ENCODE data around the gene CDH18. TPM values are rescaled to one million over a fixed set of nuclear protein-coding genes. Genes with fewer than 3 reads are reported as not detected.

Gene CDH18
- total and polyA plus RNA-seq, 5 donors = not detected

GRCh38 chr5:19536387-19536786 lies 451.6 kb downstream of the CDH18 start:
- H3K4me1 ChIP-seq (ENCODE audit: control insufficient read depth, insufficient read depth, low read length) = no peaks in the 10 kb centered on the region
- ATAC-seq (no peak), DNase-seq (no peak)
- no peak overlapping the region for H3K27ac ChIP-seq (ENCODE audit: low read length)
- no peak overlapping the region for H3K4me3 ChIP-seq (ENCODE audit: low read length)
- intact Hi-C loops (cut with DNase I) = no loop called here
- no peaks in the 10 kb centered on the region for H3K9me3 ChIP-seq (ENCODE audit: control insufficient read depth, low read length)
- no peaks in the 10 kb centered on the region for H3K27me3 ChIP-seq (ENCODE audit: control insufficient read depth, insufficient read depth)
- 76% methylated on average over 4 of the region's 4 CpGs for WGBS

- no peak for DNase-seq
- Histone ChIP-seq H3K4me1 (ENCODE audit: control insufficient read depth, insufficient read depth, low read length) (no peaks in the 10 kb centered on the region), H3K27me3 (ENCODE audit: control insufficient read depth, insufficient read depth) (no peaks in the 10 kb centered on the region), H3K27ac (ENCODE audit: low read length) (no peak overlapping the region), H3K4me3 (ENCODE audit: low read length) (no peak overlapping the region), H3K9me3 (ENCODE audit: control insufficient read depth, low read length) (no peaks in the 10 kb centered on the region)
- intact Hi-C loops (cut with DNase I) = no loop called here
- 83% methylated on average over 1 of the region's 1 CpG for WGBS
- no peak for ATAC-seq
These were observed 453.2 kb downstream of the CDH18 start for GRCh38 chr5:19534751-19535150.

GRCh38 chr5:19532936-19533335 lies 455.1 kb downstream of the CDH18 start:
- intact Hi-C loops (cut with DNase I) = no loop called here
- Histone ChIP-seq H3K27me3 (ENCODE audit: control insufficient read depth, insufficient read depth) (no peaks in the 10 kb centered on the region), H3K27ac (ENCODE audit: low read length) (no peak overlapping the region), H3K4me3 (ENCODE audit: low read length) (no peak overlapping the region), H3K4me1 (ENCODE audit: control insufficient read depth, insufficient read depth, low read length) (no peaks in the 10 kb centered on the region), H3K9me3 (ENCODE audit: control insufficient read depth, low read length) (no peaks in the 10 kb centered on the region)
- no peak for ATAC-seq
- WGBS = 51% methylated on average over 4 of the region's 4 CpGs
- DNase-seq = no peak

- ATAC-seq = no peak
- H3K27ac ChIP-seq (ENCODE audit: low read length) = no peak overlapping the region
- intact Hi-C loops (cut with DNase I) = no loop called here
- WGBS = 86% methylated on average over 8 of the region's 8 CpGs
- no peaks in the 10 kb centered on the region for H3K27me3 ChIP-seq (ENCODE audit: control insufficient read depth, insufficient read depth)
- no peaks in the 10 kb centered on the region for H3K4me1 ChIP-seq (ENCODE audit: control insufficient read depth, insufficient read depth, low read length)
- no peaks in the 10 kb centered on the region for H3K9me3 ChIP-seq (ENCODE audit: control insufficient read depth, low read length)
- no peak overlapping the region for H3K4me3 ChIP-seq (ENCODE audit: low read length)
- no peak for DNase-seq
These were observed 456.5 kb downstream of the CDH18 start for GRCh38 chr5:19531374-19531952.

GRCh38 chr5:19519448-19519847 lies 468.6 kb downstream of the CDH18 start:
- no peak for ATAC-seq
- Histone ChIP-seq H3K4me3 (ENCODE audit: low read length) (no peak overlapping the region), H3K27ac (ENCODE audit: low read length) (no peak overlapping the region), H3K27me3 (ENCODE audit: control insufficient read depth, insufficient read depth) (no peaks in the 10 kb centered on the region), H3K4me1 (ENCODE audit: control insufficient read depth, insufficient read depth, low read length) (no peaks in the 10 kb centered on the region), H3K9me3 (ENCODE audit: control insufficient read depth, low read length) (no peaks in the 10 kb centered on the region)
- intact Hi-C loops (cut with DNase I) = no loop called here
- no peak for DNase-seq
- 55% methylated on average over 2 of the region's 2 CpGs for WGBS

- Histone ChIP-seq H3K27me3 (ENCODE audit: control insufficient read depth, insufficient read depth) (no peaks in the 10 kb centered on the region), H3K4me3 (ENCODE audit: low read length) (no peak overlapping the region), H3K9me3 (ENCODE audit: control insufficient read depth, low read length) (no peaks in the 10 kb centered on the region), H3K4me1 (ENCODE audit: control insufficient read depth, insufficient read depth, low read length) (no peaks in the 10 kb centered on the region), H3K27ac (ENCODE audit: low read length) (no peak overlapping the region)
- DNase-seq (no peak), ATAC-seq (no peak)
- intact Hi-C loops (cut with DNase I) = no loop called here
- 70% methylated on average over 2 of the region's 2 CpGs for WGBS
These were observed 489.1 kb downstream of the CDH18 start for GRCh38 chr5:19498852-19499251.

GRCh38 chr5:19497229-19497815 lies 490.7 kb downstream of the CDH18 start:
- intact Hi-C loops (cut with DNase I) = no loop called here
- 64% methylated on average over 3 of the region's 3 CpGs for WGBS
- Histone ChIP-seq H3K4me1 (ENCODE audit: control insufficient read depth, insufficient read depth, low read length) (no peaks in the 10 kb centered on the region), H3K27ac (ENCODE audit: low read length) (no peak overlapping the region), H3K27me3 (ENCODE audit: control insufficient read depth, insufficient read depth) (no peaks in the 10 kb centered on the region), H3K4me3 (ENCODE audit: low read length) (no peak overlapping the region), H3K9me3 (ENCODE audit: control insufficient read depth, low read length) (no peaks in the 10 kb centered on the region)
- DNase-seq (no peak), ATAC-seq (no peak)

- ATAC-seq (no peak), DNase-seq (no peak)
- no peaks in the 10 kb centered on the region for H3K9me3 ChIP-seq (ENCODE audit: control insufficient read depth, low read length)
- H3K4me1 ChIP-seq (ENCODE audit: control insufficient read depth, insufficient read depth, low read length) = no peaks in the 10 kb centered on the region
- 72% methylated on average over 2 of the region's 2 CpGs for WGBS
- no peak overlapping the region for H3K27ac ChIP-seq (ENCODE audit: low read length)
- intact Hi-C loops (cut with DNase I) = no loop called here
- H3K27me3 ChIP-seq (ENCODE audit: control insufficient read depth, insufficient read depth) = no peaks in the 10 kb centered on the region
- H3K4me3 ChIP-seq (ENCODE audit: low read length) = no peak overlapping the region
These were observed 491.9 kb downstream of the CDH18 start for GRCh38 chr5:19496056-19496455.

- no peaks in the 10 kb centered on the region for H3K9me3 ChIP-seq (ENCODE audit: control insufficient read depth, low read length)
- WGBS = 54% methylated on average over 1 of the region's 1 CpG
- H3K4me1 ChIP-seq (ENCODE audit: control insufficient read depth, insufficient read depth, low read length) = no peaks in the 10 kb centered on the region
- ATAC-seq (no peak), DNase-seq (no peak)
- H3K4me3 ChIP-seq (ENCODE audit: low read length) = no peak overlapping the region
- intact Hi-C loops (cut with DNase I) = no loop called here
- no peaks in the 10 kb centered on the region for H3K27me3 ChIP-seq (ENCODE audit: control insufficient read depth, insufficient read depth)
- H3K27ac ChIP-seq (ENCODE audit: low read length) = no peak overlapping the region
These were observed 495.1 kb downstream of the CDH18 start for GRCh38 chr5:19492861-19493260.

GRCh38 chr5:19488786-19489185 lies 499.2 kb downstream of the CDH18 start:
- intact Hi-C loops (cut with DNase I) = no loop called here
- Histone ChIP-seq H3K9me3 (ENCODE audit: control insufficient read depth, low read length) (no peaks in the 10 kb centered on the region), H3K27me3 (ENCODE audit: control insufficient read depth, insufficient read depth) (no peaks in the 10 kb centered on the region), H3K4me3 (ENCODE audit: low read length) (no peak overlapping the region), H3K27ac (ENCODE audit: low read length) (no peak overlapping the region), H3K4me1 (ENCODE audit: control insufficient read depth, insufficient read depth, low read length) (no peaks in the 10 kb centered on the region)
- ATAC-seq (no peak), DNase-seq (no peak)
- 47% methylated on average over 3 of the region's 3 CpGs for WGBS

GRCh38 chr5:19487480-19487879 lies 500.5 kb downstream of the CDH18 start:
- H3K27ac ChIP-seq (ENCODE audit: low read length) = no peak overlapping the region

GRCh38 chr5:19479562-19479961 lies 508.4 kb downstream of the CDH18 start:
- DNase-seq (no peak), ATAC-seq (no peak)
- no peak overlapping the region for H3K4me3 ChIP-seq (ENCODE audit: low read length)
- WGBS = 81% methylated on average over 5 of the region's 5 CpGs
- peaks cover 1% of the 10 kb centered on the region for H3K9me3 ChIP-seq (ENCODE audit: control insufficient read depth, low read length)
- intact Hi-C loops (cut with DNase I) = no loop called here
- no peaks in the 10 kb centered on the region for H3K27me3 ChIP-seq (ENCODE audit: control insufficient read depth, insufficient read depth)
- no peaks in the 10 kb centered on the region for H3K4me1 ChIP-seq (ENCODE audit: control insufficient read depth, insufficient read depth, low read length)
- H3K27ac ChIP-seq (ENCODE audit: low read length) = no peak overlapping the region

More at GRCh38 chr5:19487480-19487879, 500.5 kb downstream of the CDH18 start:
- no peaks in the 10 kb centered on the region for H3K27me3 ChIP-seq (ENCODE audit: control insufficient read depth, insufficient read depth)
- ATAC-seq (no peak), DNase-seq (no peak)
- no peak overlapping the region for H3K4me3 ChIP-seq (ENCODE audit: low read length)
- no peaks in the 10 kb centered on the region for H3K4me1 ChIP-seq (ENCODE audit: control insufficient read depth, insufficient read depth, low read length)
- H3K9me3 ChIP-seq (ENCODE audit: control insufficient read depth, low read length) = no peaks in the 10 kb centered on the region
- intact Hi-C loops (cut with DNase I) = no loop called here
